Stimulated activated CD8-positive, alpha-beta memory T cell treated with anti-CD3 and anti-CD28 coated beads, Interleukin-2, amount 100 ng/mL, for 48 hours (primary cell): ENCODE measurements around the gene CST2.
A peak's percentile ranks its signal among the peaks of the same experiment; 100 is the strongest.
"Not testable (repeated sequence)": the region's sequence is repeated elsewhere in the genome, so short reads cannot be mapped to it uniquely, and the experiment has no call there.

Experiments used
- DNase-seq, 2 donors: peaks; one replicate each; pipeline ENCODE4 v3.0.0-alpha.2; 2020; ENCODE audit warnings: low read depth in 2 of 2

CST2 gene

DNA sequence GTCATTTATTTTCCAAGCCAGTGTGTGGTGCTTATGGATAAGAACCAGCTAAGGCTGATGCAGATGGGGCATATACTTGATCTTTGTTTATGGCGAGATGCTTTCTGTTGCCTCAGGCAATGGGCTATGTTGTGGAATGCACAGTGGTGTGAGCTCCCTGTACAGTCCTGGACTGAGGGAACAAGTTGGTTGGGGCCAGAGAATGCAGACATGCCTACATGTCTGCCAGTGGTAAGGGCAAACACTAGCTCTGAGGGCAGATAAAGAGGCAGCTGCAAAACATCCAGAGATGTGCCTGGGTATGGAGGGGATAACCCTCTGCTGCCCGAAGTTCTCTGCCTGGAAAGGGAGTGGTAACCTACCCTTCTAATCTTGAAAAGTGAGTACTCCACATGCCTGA is 16.2 kb downstream of the CST2 start:
- not testable (repeated sequence) for DNase-seq

GRCh38 chr20:23800865-23801264 is 25.7 kb downstream of the CST2 start:
- DNase-seq, result no peak

- DNase-seq, result peak; percentile 3 to 20
Measured at GRCh38 chr20:23799216-23799847, 27.2 kb downstream of the CST2 start.

- no peak for DNase-seq
Measured at GRCh38 chr20:23795526-23795925, 31.0 kb downstream of the CST2 start.

- DNase-seq, result no peak
Measured at GRCh38 chr20:23794841-23795240, 31.7 kb downstream of the CST2 start.

DNA sequence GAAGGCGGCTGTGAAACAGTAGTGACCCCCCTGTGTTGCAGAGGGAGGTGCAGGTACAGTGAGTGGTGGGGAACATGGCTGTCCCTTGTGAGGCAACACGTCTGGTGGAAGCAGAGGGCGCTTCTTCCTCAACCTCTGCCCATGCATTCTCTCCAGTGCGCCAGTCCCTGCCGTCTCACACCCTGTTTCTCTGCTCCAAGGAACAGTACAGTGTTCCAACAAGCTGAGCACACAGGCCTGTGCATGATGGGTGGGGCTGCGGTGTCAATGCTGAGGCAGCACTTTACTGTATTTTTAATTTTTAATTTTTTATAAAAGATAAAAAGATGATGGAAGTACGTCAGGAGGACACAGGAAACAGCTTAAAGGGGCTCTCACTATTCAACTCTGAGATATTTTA is 32.5 kb downstream of the CST2 start:
- DNase-seq, result no peak

- no peak for DNase-seq
Measured at GRCh38 chr20:23783447-23783846, 43.1 kb downstream of the CST2 start.

GRCh38 chr20:23782366-23782983 is 44.1 kb downstream of the CST2 start:
- peak in 1 of 2 donors; percentile 1 for DNase-seq

DNA sequence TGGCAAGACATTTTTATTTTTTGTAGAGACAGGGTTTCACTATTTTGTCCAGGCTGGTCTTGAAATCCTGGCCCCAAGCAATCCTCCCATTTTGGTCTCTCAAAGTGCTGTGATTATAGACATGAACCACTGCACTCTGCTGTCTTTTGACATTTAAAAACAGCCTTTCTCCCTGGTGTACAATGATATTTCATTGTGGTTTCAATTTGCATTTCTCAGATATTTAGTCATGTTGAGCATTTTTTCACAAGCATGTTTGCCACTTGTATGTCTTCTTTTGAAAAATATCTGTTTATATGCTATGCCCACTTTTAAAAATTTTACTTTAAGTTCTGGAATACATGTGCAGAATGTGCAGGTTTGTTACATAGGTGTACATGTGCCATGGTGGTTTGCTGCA is 47.9 kb downstream of the CST2 start:
- DNase-seq, result not testable (repeated sequence)

GRCh38 chr20:23777380-23777779 is 49.1 kb downstream of the CST2 start:
- DNase-seq, result not testable (repeated sequence)

- no peak for DNase-seq
Measured at GRCh38 chr20:23776067-23776771, 50.3 kb downstream of the CST2 start.

DNA sequence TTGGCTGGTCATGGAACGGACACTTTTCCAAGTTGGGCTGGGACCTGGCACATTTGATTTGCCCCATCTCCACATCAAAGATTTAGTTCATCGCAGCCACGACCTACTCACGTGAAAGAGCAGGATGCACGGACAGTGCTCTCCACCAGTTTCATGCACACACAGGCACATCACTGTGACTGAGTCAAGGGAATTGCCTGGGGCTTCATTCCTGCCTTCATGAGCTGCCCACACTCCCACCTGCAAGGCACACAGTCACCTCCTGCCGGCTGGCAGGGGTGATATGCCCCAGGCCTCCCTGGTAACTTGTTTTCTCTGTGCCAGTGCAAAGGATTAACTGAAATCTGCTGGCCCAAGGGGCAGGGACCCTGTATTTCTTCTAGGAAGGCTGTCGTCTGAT is 52.4 kb downstream of the CST2 start:
- no peak for DNase-seq
